ENCODE measurements around the gene SHC2. TPM values are rescaled to one million over a fixed set of nuclear protein-coding genes. Genes with fewer than 3 reads are reported as not detected.

SHC2 gene
- total and polyA plus RNA-seq, 12 donors: 1.2 to 196 (median 41.1) TPM

DNA sequence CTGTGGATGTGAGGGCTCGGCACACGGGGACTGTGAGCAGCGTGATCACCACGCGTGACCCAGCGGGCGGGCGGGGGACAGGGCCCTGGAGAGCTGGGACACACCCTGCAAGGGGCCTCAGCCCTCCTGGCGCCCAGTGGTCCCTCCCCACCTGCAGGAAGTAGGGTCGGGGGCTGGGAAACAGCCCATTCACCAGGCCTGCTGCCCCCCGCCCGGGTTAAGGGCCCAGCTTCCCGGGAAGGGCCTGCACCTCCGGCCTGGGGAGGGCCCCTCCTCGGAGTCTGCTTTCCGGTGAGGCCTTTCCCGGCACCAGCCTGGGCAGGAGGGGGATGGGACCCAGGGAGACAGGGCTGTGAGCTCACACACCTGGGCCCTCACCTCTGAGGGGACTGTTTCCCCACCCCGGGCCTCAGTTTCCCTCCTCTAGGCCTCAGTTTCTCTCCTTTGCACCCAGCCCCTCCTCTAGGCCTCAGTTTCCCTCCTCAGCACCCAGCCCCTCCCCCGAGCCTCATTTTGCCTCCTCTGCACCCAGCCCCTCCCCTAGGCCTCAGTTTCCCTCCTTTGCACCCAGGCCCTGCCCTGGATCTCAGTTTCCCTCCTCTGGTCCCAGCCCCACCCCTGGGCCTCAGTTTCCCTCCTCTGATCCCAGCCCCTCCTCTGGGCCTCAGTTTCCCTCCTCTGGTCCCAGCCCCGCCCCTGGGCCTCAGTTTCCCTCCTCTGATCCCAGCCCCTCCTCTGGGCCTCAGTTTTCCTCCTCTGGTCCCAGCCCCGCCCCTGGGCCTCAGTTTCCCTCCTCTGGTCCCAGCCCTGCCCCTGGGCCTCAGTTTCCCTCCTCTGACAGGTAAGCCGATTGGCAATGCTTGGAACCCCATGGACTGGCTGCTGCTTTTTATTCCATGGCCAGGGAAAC, 33.6 kb upstream of the SHC2 start:
- peak in 1 of 7 donors; percentile 23 for DNase-seq
- Histone ChIP-seq H3K4me3 (no peak overlapping the region), H3K27ac (no peak overlapping the region), H3K27me3 (peaks cover 19% of the 10 kb centered on the region), H3K36me3 (replicated peaks in 1 of 2) (no peaks in the 10 kb centered on the region), H3K4me1 (replicated peaks in 1 of 2) (peaks cover 2 to 18% of the 10 kb centered on the region in 2 donors), H3K9me3 (replicated peaks in 1 of 3) (no peaks in the 10 kb centered on the region)
- WGBS, 4 donors: 47 to 72% (median 63%) methylated on average over 5 to 22 of the region's 22 CpGs
- TF ChIP-seq POLR2A (IDR thresholded peaks at IDR 0.05): no peak
- TF ChIP-seq CTCF (IDR thresholded peaks at IDR 0.05): no peak
- intact Hi-C loops (cut with DNase I): loop anchor here in 1 of 2 donors (10.0 kb wide), 1 partner anchor 150 kb away; the partner anchor contains the start of gene MIER2

GRCh38 chr19:493391-494170, 32.7 kb upstream of the SHC2 start:
- intact Hi-C loops (cut with DNase I): loop anchor here in 1 of 2 donors (10.0 kb wide), 1 partner anchor 149 kb away; the partner anchor contains the start of gene MIER2
- H3K27me3 ChIP-seq: peaks cover 16% of the 10 kb centered on the region
- H3K9me3 ChIP-seq (replicated peaks in 1 of 3): no peaks in the 10 kb centered on the region
- no peak overlapping the region for H3K4me3 ChIP-seq
- H3K4me1 ChIP-seq (replicated peaks in 1 of 2): peaks cover 2 to 18% of the 10 kb centered on the region in 2 donors
- H3K27ac ChIP-seq: no peak overlapping the region
- 44 to 63% (median 51%) methylated on average over 15 to 23 of the region's 23 CpGs for WGBS, 4 donors
- peak in 1 of 7 donors; percentile 41 for DNase-seq
- H3K36me3 ChIP-seq (replicated peaks in 1 of 2): no peaks in the 10 kb centered on the region
- no peak for TF ChIP-seq CTCF (IDR thresholded peaks at IDR 0.05)
- TF ChIP-seq POLR2A (IDR thresholded peaks at IDR 0.05): no peak

- intact Hi-C loops (cut with DNase I): loop anchor here in 1 of 2 donors (10.0 kb wide), 1 partner anchor 147 kb away; the partner anchor contains the start of gene MIER2
- no peak overlapping the region for H3K4me3 ChIP-seq
- H3K27me3 ChIP-seq: peaks cover 5% of the 10 kb centered on the region
- no peaks in the 10 kb centered on the region for H3K36me3 ChIP-seq (replicated peaks in 1 of 2)
- 54 to 77% (median 68%) methylated on average over 6 to 19 of the region's 19 CpGs for WGBS, 4 donors
- no peaks in the 10 kb centered on the region for H3K9me3 ChIP-seq (replicated peaks in 1 of 3)
- H3K27ac ChIP-seq: no peak overlapping the region
- H3K4me1 ChIP-seq (replicated peaks in 1 of 2): peaks cover 2 to 12% of the 10 kb centered on the region in 2 donors
- no peak for TF ChIP-seq POLR2A (IDR thresholded peaks at IDR 0.05)
- DNase-seq: peak in 2 of 7 donors; percentile 26 to 49
Measured at GRCh38 chr19:492091-492531, 31.3 kb upstream of the SHC2 start.

DNA sequence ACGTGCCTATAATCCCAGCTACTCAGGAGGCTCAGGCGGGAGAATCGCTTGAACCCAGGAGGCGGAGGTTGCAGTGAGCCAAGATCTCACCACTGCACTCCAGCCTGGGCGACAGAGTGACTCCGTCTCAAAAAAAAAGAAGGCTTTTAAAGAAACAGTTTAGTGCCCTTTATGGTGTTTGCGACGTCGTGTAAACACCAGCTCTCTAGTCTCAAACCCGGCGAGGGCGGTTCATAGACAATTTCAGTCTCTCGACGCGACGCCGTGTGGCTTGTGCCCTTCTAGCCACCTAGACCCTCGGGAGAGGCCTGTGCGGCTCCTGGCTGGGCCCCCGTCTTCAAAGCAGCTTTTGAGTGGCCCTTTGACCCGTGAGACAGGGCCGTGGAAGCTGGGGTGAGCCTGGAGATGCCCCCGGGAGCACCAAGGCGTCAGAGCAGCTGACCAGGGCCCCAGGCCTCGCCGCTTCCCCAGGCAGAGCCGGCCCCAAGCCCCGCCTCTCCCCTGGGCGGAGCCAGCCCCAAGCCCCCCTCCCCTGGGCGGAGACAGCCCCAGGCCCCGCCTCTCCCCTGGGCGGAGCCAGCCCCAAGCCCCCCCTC, 30.4 kb upstream of the SHC2 start:
- H3K4me1 ChIP-seq (replicated peaks in 1 of 2): peaks cover 1 to 11% of the 10 kb centered on the region in 2 donors
- H3K27me3 ChIP-seq: peaks cover 5% of the 10 kb centered on the region
- TF ChIP-seq CTCF (IDR thresholded peaks at IDR 0.05): no peak
- TF ChIP-seq POLR2A (IDR thresholded peaks at IDR 0.05): no peak
- DNase-seq: peak in 2 of 7 donors; percentile 23 to 58
- intact Hi-C loops (cut with DNase I): loop anchor here in 1 of 2 donors (10.0 kb wide), 1 partner anchor 146 kb away; the partner anchor contains the start of gene MIER2
- H3K27ac ChIP-seq: peak overlapping the region in 1 of 5 donors; percentile 25
- no peak overlapping the region for H3K4me3 ChIP-seq
- no peaks in the 10 kb centered on the region for H3K36me3 ChIP-seq (replicated peaks in 1 of 2)
- 70 to 86% (median 78%) methylated on average over 21 to 31 of the region's 32 CpGs for WGBS, 4 donors
- H3K9me3 ChIP-seq (replicated peaks in 1 of 3): no peaks in the 10 kb centered on the region

Data from adrenal gland (tissue), 12 donors.